HCT116 (cell line): ENCODE data around the gene LRRC56. TPM values are rescaled to one million over a fixed set of nuclear protein-coding genes. Genes with fewer than 3 reads are reported as not detected.

Source experiments
- ATAC-seq: fragments of 200-7000 bp; cut with Tn5 transposase; 2 replicates; pipeline ENCODE4 v1.9.1; 2020; ENCODE audit warnings: mild to moderate bottlenecking, moderate library complexity
- BruUV-seq: library from RNA; stranded (reverse); fragments of 400-500 nt; replicated peaks from 2 replicates; lab custom pipeline; 2021; lab: Mats Ljungman, UMichigan
- CTCF ChIA-PET: fragments of 300-600 bp; sonication (Branson Sonifier 250); formaldehyde crosslinking; loops from one replicate; lab custom pipeline; 2021; ENCODE audit warnings: antibody characterized with exemption; lab: Charles Lee
- POLR2A ChIA-PET: fragments of 300-600, 350-600 bp; sonication (Branson Sonifier 250); formaldehyde crosslinking; loops from one replicate; lab custom pipeline; 2021; ENCODE audit warnings: antibody characterized with exemption; lab: Charles Lee
- RAD21 ChIA-PET, 2 experiments: fragments of 300-600 bp; sonication (Branson Sonifier 250); formaldehyde crosslinking; loops; one replicate each; lab custom pipeline; 2023; ENCODE audit warnings: low total read pairs in 2 of 2; ENCODE audit not compliant: uncharacterized antibody in 2 of 2, unreplicated experiment in 2 of 2, low non-redundant PET in 1 of 2; lab: Charles Lee
- DNase-seq: peaks from one replicate; pipeline ENCODE4 v3.0.0-alpha.2; 2010; ENCODE audit warnings: low read depth, low spot score
- H2AFZ ChIP-seq: fragments of 200-600 bp; shearing (Covaris generic), sonication (generic); 2 replicates; pipeline ENCODE4 v1.6.1; 2017; ENCODE audit warnings: low read depth, mixed run types, mixed read lengths, antibody characterized with exemption, low read length; ENCODE audit not compliant: poor library complexity, severe bottlenecking
- H3K27ac ChIP-seq: 2 replicates; pipeline ENCODE4 v1.5.1; 2012; ENCODE audit warnings: low read depth, low read length
- H3K27me3 ChIP-seq: fragments of 200-600 bp; sonication (generic); 2 replicates; pipeline ENCODE4 v1.6.1; 2016; ENCODE audit warnings: mixed run types, low read length, mixed read lengths; ENCODE audit not compliant: insufficient read depth
- H3K36me3 ChIP-seq, 2 experiments: fragments of 200-500 bp in 1 of 2; fragments of 200-600 bp in 1 of 2; sonication (Bioruptor generic) in 1 of 2; sonication (generic) in 1 of 2; 2 replicates each; pipeline versions ENCODE4 v1.5.1 to v1.6.1; 2014 to 2016; ENCODE audit warnings: low read length in 2 of 2, inconsistent platforms in 1 of 2, mixed read lengths in 1 of 2, mixed run types in 1 of 2; ENCODE audit not compliant: insufficient read depth in 2 of 2, control insufficient read depth in 1 of 2
- H3K4me1 ChIP-seq, 2 experiments: fragments of 200-600 bp in 1 of 2; sonication (generic) in 1 of 2; 2 replicates each; pipeline versions ENCODE4 v1.5.1 to v1.6.1; 2012 to 2017; ENCODE audit warnings: low read length in 2 of 2, inconsistent platforms in 1 of 2, mild to moderate bottlenecking in 1 of 2, mixed read lengths in 1 of 2, mixed run types in 1 of 2, moderate library complexity in 1 of 2; ENCODE audit not compliant: insufficient read depth in 2 of 2, control insufficient read depth in 1 of 2
- H3K4me2 ChIP-seq: fragments of 200-600 bp; sonication (generic); 2 replicates; pipeline ENCODE4 v1.6.1; 2017; ENCODE audit warnings: mixed run types, low read length, mixed read lengths
- H3K4me3 ChIP-seq, 2 experiments: fragments of 200-600 bp in 1 of 2; sonication (generic) in 1 of 2; replicated peaks in 1 of 2; 2 replicates each; pipeline ENCODE4 v1.5.1; 2011 to 2016; ENCODE audit warnings: low read length in 2 of 2, control low read depth in 1 of 2, low read depth in 1 of 2, mild to moderate bottlenecking in 1 of 2, mixed read lengths in 1 of 2, mixed run types in 1 of 2
- H3K79me2 ChIP-seq: fragments of 200-600 bp; sonication (generic); 2 replicates; pipeline ENCODE4 v1.6.1; 2017; ENCODE audit warnings: mild to moderate bottlenecking, mixed run types, low read length, moderate library complexity, mixed read lengths; ENCODE audit not compliant: insufficient read depth
- H3K9ac ChIP-seq: fragments of 200-600 bp; sonication (generic); 2 replicates; pipeline ENCODE4 v1.6.1; 2016; ENCODE audit warnings: low read length, mixed read lengths
- H3K9me2 ChIP-seq: fragments of 200-600 bp; sonication (generic), shearing (Covaris generic); 2 replicates; pipeline ENCODE4 v1.6.1; 2017; ENCODE audit warnings: mixed run types, mild to moderate bottlenecking, moderate library complexity; ENCODE audit not compliant: insufficient read depth
- H3K9me3 ChIP-seq, 2 experiments: fragments of 200-500 bp in 1 of 2; fragments of 200-600 bp in 1 of 2; sonication (Bioruptor generic) in 1 of 2; sonication (generic) in 1 of 2; 2 replicates each; pipeline ENCODE4 v1.6.1; 2014 to 2017; ENCODE audit warnings: low read length in 2 of 2, mixed read lengths in 2 of 2, inconsistent platforms in 1 of 2, low read depth in 1 of 2, mild to moderate bottlenecking in 1 of 2, mixed run types in 1 of 2, moderate library complexity in 1 of 2; ENCODE audit not compliant: control insufficient read depth in 1 of 2, insufficient read depth in 1 of 2
- H4K20me1 ChIP-seq: fragments of 200-600 bp; sonication (generic), shearing (Covaris generic); 2 replicates; pipeline ENCODE4 v1.6.1; 2017; ENCODE audit warnings: mixed run types, mild to moderate bottlenecking, moderate library complexity; ENCODE audit not compliant: insufficient read depth
- ATF3 ChIP-seq: IDR thresholded peaks from 2 replicates; pipeline ENCODE4 v1.6.1; 2012
- CBX3 ChIP-seq: IDR thresholded peaks from 2 replicates; pipeline ENCODE4 v1.6.1; 2012; ENCODE audit warnings: low read depth
- EGR1 ChIP-seq: IDR thresholded peaks from 2 replicates; pipeline ENCODE4 v1.6.1; 2012; ENCODE audit warnings: low read depth
- EZH2 ChIP-seq: fragments of 200-600 bp; sonication (generic); IDR thresholded peaks from 2 replicates; pipeline ENCODE4 v1.6.1; 2017; ENCODE audit warnings: antibody characterized with exemption, mixed run types
- FOSL1 ChIP-seq: IDR thresholded peaks from 2 replicates; pipeline ENCODE4 v1.6.1; 2012; ENCODE audit warnings: low read depth
- JUND ChIP-seq: IDR thresholded peaks from 2 replicates; pipeline ENCODE4 v1.6.1; 2012
- POLR2A ChIP-seq: IDR thresholded peaks from 2 replicates; pipeline ENCODE4 v1.7.0; 2011; ENCODE audit warnings: borderline replicate concordance; ENCODE audit not compliant: insufficient read depth, insufficient read length; ENCODE audit errors: extremely low read depth
- POLR2AphosphoS5 ChIP-seq: IDR thresholded peaks from 2 replicates; pipeline ENCODE4 v1.6.1; 2011; ENCODE audit warnings: mild to moderate bottlenecking, low read depth, low read length, moderate library complexity
- RAD21 ChIP-seq: IDR thresholded peaks from 2 replicates; pipeline ENCODE4 v1.6.1; 2012; ENCODE audit warnings: low read depth, mild to moderate bottlenecking
- REST ChIP-seq: IDR thresholded peaks from 2 replicates; pipeline ENCODE4 v1.6.1; 2012; ENCODE audit warnings: low read depth
- SRF ChIP-seq: IDR thresholded peaks from 2 replicates; pipeline ENCODE4 v1.6.1; 2012; ENCODE audit warnings: low read depth
- TCF7L2 ChIP-seq: IDR thresholded peaks from 2 replicates; pipeline ENCODE4 v1.7.0; 2011; ENCODE audit warnings: borderline replicate concordance, inconsistent platforms; ENCODE audit not compliant: insufficient read depth, insufficient read length; ENCODE audit errors: extremely low read depth
- YY1 ChIP-seq: IDR thresholded peaks from 2 replicates; pipeline ENCODE4 v1.6.1; 2011; ENCODE audit warnings: low read length, low read depth, moderate library complexity, mild to moderate bottlenecking; ENCODE audit not compliant: insufficient replicate concordance; ENCODE audit errors: extremely low read depth
- ZFX ChIP-seq: fragments of 450-650 bp; IDR thresholded peaks from 2 replicates; pipeline ENCODE4 v1.6.1; 2017
- ZNF274 ChIP-seq: fragments of 200-500 bp; sonication (Bioruptor generic); IDR thresholded peaks from 2 replicates; pipeline ENCODE4 v1.6.1; 2014; ENCODE audit warnings: mild to moderate bottlenecking, low read depth, low read length, inconsistent platforms
- intact Hi-C: fragments of 100-400 bp; cut with micrococcal nuclease; formaldehyde crosslinking; loops from 2 replicates; pipeline ENCODE4 v1.10.0; 2022
- total RNA-seq: library from RNA; stranded (reverse); gene quantifications from one replicate; pipeline ENCODE4 v1.2.1, GENCODE V29; 2021; ENCODE audit not compliant: unreplicated experiment

The LRRC56 gene
- total RNA-seq, 1 experiment from 2014 or later: 9.1 TPM

GRCh38 chr11:497565-498296 lies 39.6 kb upstream of the LRRC56 start:
- no TSS peak for BruUV-seq
- ChIA-PET CTCF (no interaction called here), RAD21 (interaction anchor here in 1 of 2 experiments (0.6 kb wide), 1 partner anchor 281 kb away, joined by 3 read pairs; no protein-coding TSS in a partner anchor), POLR2A (no interaction called here)
- intact Hi-C loops: no loop called here
- H2AFZ ChIP-seq: no peak overlapping the region
- no peaks in the 10 kb centered on the region for H3K4me1 ChIP-seq
- ATAC-seq (no peak), DNase-seq (no peak)
- no peak overlapping the region for H3K4me2 ChIP-seq
- no peaks in the 10 kb centered on the region for H3K27me3 ChIP-seq
- no peak overlapping the region for H3K9ac ChIP-seq
- no peaks in the 10 kb centered on the region for H3K9me3 ChIP-seq
- peak overlapping the region; percentile 30; the same call in 1 of the 2 replicates for H3K27ac ChIP-seq
- no peak overlapping the region for H3K4me3 ChIP-seq
- peaks cover 20 to 26% of the 10 kb centered on the region in 2 experiments for H3K36me3 ChIP-seq
- H4K20me1 ChIP-seq: no peaks in the 10 kb centered on the region
- H3K9me2 ChIP-seq: no peaks in the 10 kb centered on the region
- TF ChIP-seq EGR1: no peak
- no peak for TF ChIP-seq RAD21
- no peak for TF ChIP-seq YY1
- TF ChIP-seq TCF7L2: no peak
- no peak for TF ChIP-seq CBX3
- TF ChIP-seq ZFX: no peak
- no peak for TF ChIP-seq EZH2
- no peak for TF ChIP-seq JUND
- TF ChIP-seq REST: no peak
- TF ChIP-seq SRF: no peak
- TF ChIP-seq FOSL1: no peak
- no peak for TF ChIP-seq POLR2AphosphoS5
- TF ChIP-seq ZNF274: no peak
- no peak for TF ChIP-seq POLR2A
- no peak for TF ChIP-seq ATF3
- H3K79me2 ChIP-seq: peaks cover 7% of the 10 kb centered on the region; the same call in 1 of the 2 replicates
